Osteoblast (primary cell): ENCODE results near the gene NOTUM. TPM values are rescaled to one million over a fixed set of nuclear protein-coding genes. Genes with fewer than 3 reads are reported as not detected.
A peak's percentile ranks its signal among the peaks of the same experiment; 100 is the strongest.

Source experiments
- DNase-seq: peaks from one replicate; pipeline ENCODE4 v3.0.0; 2011; ENCODE audit warnings: low spot score, mixed read lengths; ENCODE audit not compliant: insufficient read length; ENCODE audit errors: missing footprints
- H2AFZ ChIP-seq: 2 replicates; pipeline ENCODE4 v1.6.0; 2011; ENCODE audit warnings: mild to moderate bottlenecking, low read length
- H3K27ac ChIP-seq: 2 replicates; pipeline ENCODE4 v1.5.1; 2011; ENCODE audit warnings: mild to moderate bottlenecking, low read depth, low read length, moderate library complexity
- H3K27me3 ChIP-seq: 2 replicates; pipeline ENCODE4 v1.6.0; 2012; ENCODE audit warnings: mild to moderate bottlenecking, control low read depth, inconsistent platforms, low read length, moderate library complexity; ENCODE audit not compliant: insufficient read depth
- H3K36me3 ChIP-seq: 2 replicates; pipeline ENCODE4 v1.5.1; 2011; ENCODE audit warnings: mild to moderate bottlenecking, low read length, control low read depth, moderate library complexity; ENCODE audit not compliant: insufficient read depth
- H3K4me1 ChIP-seq: 2 replicates; pipeline ENCODE4 v1.5.1; 2011; ENCODE audit warnings: mild to moderate bottlenecking, low read length, control low read depth, moderate library complexity; ENCODE audit not compliant: insufficient read depth
- H3K4me2 ChIP-seq: 2 replicates; pipeline ENCODE4 v1.6.0; 2011; ENCODE audit warnings: mild to moderate bottlenecking, low read length; ENCODE audit not compliant: insufficient read depth
- H3K4me3 ChIP-seq: fragments of 200-600 bp; sonication (generic); 3 replicates; pipeline ENCODE4 v1.5.1; 2012; ENCODE audit warnings: mild to moderate bottlenecking, low read length, inconsistent platforms; ENCODE audit not compliant: insufficient read depth
- H3K79me2 ChIP-seq: 2 replicates; pipeline ENCODE4 v1.6.0; 2012; ENCODE audit warnings: mild to moderate bottlenecking, low read length, control low read depth, inconsistent platforms; ENCODE audit not compliant: insufficient read depth
- H3K9me3 ChIP-seq: 2 replicates; pipeline ENCODE4 v1.5.1; 2011; ENCODE audit warnings: low read depth, low read length, control low read depth
- H4K20me1 ChIP-seq: 2 replicates; pipeline ENCODE4 v1.6.0; 2012; ENCODE audit warnings: mild to moderate bottlenecking, low read length, control low read depth; ENCODE audit not compliant: insufficient read depth
- total RNA-seq: library from RNA; depleted of rRNA; stranded (reverse); fragments of >200 nt; gene quantifications from 2 replicates; pipeline ENCODE4 v1.2.3, GENCODE V29; 2012
- TF ChIP-seq, protein P1 (sequence below): IDR thresholded peaks from 2 replicates; pipeline ENCODE4 v1.5.1; 2011; ENCODE audit warnings: mild to moderate bottlenecking, low read depth, low read length, moderate library complexity; ENCODE audit errors: extremely low read depth

Gene NOTUM
- total RNA-seq, 1 donor: 0.72 TPM

DNA sequence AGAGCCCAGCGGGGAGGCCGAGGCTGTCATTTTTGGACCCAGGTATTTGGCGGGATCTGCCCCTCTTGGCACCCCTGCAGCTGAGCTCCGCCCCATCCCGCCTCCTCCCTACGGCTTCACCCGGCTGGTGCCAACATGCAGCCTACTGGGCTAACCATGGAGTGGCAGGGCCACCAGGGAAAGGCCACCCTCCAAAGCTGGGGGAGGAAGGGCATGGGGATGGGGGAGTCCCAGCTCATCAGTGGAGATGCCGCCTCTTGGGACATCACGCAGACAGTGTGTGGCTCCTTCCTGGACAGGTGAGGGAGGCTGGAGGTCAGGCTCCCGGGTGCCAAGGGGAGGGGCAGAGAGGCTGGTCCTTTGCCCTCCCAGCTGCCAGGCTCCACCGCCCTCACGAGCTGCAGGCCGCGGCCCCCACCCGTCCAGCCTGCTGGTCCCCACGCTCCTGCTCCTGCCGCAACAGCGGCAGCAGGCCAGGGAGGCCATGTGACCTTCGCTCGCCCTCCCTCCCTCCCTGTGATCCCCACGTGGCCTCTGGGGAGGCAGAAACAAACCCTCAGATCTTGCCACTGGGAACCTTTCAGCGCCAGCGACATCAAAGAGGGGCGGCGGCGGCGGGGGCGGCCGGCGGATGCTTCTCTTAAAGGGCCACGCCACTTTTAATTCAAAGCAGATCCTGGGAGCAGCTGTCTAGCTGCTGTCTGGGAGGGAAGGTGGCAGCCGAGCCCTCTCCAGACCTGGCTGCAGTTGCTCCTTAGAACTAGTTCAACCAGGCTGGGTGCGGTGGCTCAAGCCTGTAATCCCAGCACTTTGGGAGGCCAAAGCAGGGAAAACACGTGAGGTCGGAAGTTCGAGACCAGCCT, 6.8 kb upstream of the NOTUM start:
- no peak overlapping the region for H3K27ac ChIP-seq
- H3K4me2 ChIP-seq: peak overlapping the region; percentile 74
- peaks cover 8% of the 10 kb centered on the region for H3K27me3 ChIP-seq
- peak overlapping the region; percentile 46 for H3K4me3 ChIP-seq
- H4K20me1 ChIP-seq: no peaks in the 10 kb centered on the region
- H2AFZ ChIP-seq: peak overlapping the region; percentile 81
- no peaks in the 10 kb centered on the region for H3K36me3 ChIP-seq
- DNase-seq: peak; percentile 96
- H3K9me3 ChIP-seq: no peaks in the 10 kb centered on the region
- H3K4me1 ChIP-seq: peaks cover 6% of the 10 kb centered on the region
- TF ChIP-seq, protein P1, sequence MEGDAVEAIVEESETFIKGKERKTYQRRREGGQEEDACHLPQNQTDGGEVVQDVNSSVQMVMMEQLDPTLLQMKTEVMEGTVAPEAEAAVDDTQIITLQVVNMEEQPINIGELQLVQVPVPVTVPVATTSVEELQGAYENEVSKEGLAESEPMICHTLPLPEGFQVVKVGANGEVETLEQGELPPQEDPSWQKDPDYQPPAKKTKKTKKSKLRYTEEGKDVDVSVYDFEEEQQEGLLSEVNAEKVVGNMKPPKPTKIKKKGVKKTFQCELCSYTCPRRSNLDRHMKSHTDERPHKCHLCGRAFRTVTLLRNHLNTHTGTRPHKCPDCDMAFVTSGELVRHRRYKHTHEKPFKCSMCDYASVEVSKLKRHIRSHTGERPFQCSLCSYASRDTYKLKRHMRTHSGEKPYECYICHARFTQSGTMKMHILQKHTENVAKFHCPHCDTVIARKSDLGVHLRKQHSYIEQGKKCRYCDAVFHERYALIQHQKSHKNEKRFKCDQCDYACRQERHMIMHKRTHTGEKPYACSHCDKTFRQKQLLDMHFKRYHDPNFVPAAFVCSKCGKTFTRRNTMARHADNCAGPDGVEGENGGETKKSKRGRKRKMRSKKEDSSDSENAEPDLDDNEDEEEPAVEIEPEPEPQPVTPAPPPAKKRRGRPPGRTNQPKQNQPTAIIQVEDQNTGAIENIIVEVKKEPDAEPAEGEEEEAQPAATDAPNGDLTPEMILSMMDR: no peak
- no peaks in the 10 kb centered on the region for H3K79me2 ChIP-seq

- Histone ChIP-seq H4K20me1 (no peaks in the 10 kb centered on the region), H3K27me3 (peaks cover 13% of the 10 kb centered on the region), H3K9me3 (no peaks in the 10 kb centered on the region), H3K4me1 (peaks cover 6% of the 10 kb centered on the region), H2AFZ (no peak overlapping the region), H3K36me3 (no peaks in the 10 kb centered on the region), H3K4me3 (no peak overlapping the region), H3K27ac (no peak overlapping the region), H3K79me2 (no peaks in the 10 kb centered on the region), H3K4me2 (no peak overlapping the region)
- TF ChIP-seq, protein P1: no peak
- no peak for DNase-seq
Measured at GRCh38 chr17:81967244-81967532, 6.2 kb upstream of the NOTUM start.

DNA sequence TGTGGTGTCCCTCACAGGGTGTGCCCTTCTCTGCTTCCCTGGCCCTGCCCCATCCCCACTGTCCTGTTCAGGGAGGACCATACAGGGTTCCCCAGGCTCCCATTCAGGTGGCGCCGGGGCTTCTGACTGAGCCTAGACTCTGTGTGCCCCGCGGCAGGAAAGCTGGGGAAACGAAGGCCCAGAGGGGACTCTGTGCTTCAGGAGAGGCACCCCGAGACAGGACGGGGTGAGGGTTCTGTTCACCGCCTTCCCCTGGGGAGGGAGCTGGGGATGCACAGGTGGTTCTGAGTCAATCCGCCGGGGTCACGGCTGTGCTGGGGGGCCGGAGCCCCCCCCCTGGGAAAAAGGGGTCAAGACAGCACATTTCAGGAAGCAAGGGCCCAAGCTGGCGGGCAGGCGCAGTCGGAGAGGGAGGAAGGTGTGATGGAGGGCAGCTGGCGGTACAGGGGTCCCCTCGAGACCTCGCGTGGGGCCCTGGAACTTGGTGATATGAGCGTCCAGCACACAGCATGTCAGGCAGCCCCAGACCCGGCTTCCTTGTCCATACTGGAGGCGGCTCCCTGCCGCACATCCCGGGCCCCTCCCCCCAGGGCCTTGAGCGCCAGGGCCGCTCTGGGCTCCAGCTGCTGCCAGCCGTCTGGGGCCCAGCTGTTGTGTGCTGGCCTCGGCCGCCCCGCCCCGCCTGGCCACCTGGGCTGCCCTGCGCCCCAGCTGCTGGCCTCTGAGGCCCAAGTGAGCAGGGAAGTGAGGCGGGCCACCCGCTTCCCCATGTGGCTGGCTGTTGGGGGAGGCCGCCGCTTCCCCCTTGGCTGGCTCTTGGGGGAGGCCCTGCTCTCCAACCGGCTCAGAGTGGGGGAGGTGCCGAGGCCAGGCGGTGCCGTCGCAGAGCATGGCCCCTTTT, 5.6 kb upstream of the NOTUM start:
- peaks cover 6% of the 10 kb centered on the region for H3K4me1 ChIP-seq
- H3K27me3 ChIP-seq: peaks cover 19% of the 10 kb centered on the region
- H3K9me3 ChIP-seq: no peaks in the 10 kb centered on the region
- no peaks in the 10 kb centered on the region for H4K20me1 ChIP-seq
- no peak overlapping the region for H2AFZ ChIP-seq
- no peak overlapping the region for H3K4me3 ChIP-seq
- H3K79me2 ChIP-seq: no peaks in the 10 kb centered on the region
- H3K4me2 ChIP-seq: no peak overlapping the region
- DNase-seq: peak; percentile 87
- TF ChIP-seq, protein P1: no peak
- H3K36me3 ChIP-seq: no peaks in the 10 kb centered on the region
- H3K27ac ChIP-seq: no peak overlapping the region
